Nephron progenitor cell (in vitro differentiated cells): ENCODE data around the gene ATXN10.
A peak's percentile ranks its signal among the peaks of the same experiment; 100 is the strongest.

Experiments
- DNase-seq: peaks from one replicate; pipeline ENCODE4 v3.0.0; 2021
- H3K27ac Mint-ChIP-seq: 2 replicates; pipeline ENCODE4 v1.8.0; 2021; ENCODE audit warnings: mild to moderate bottlenecking, moderate library complexity, mixed read lengths
- H3K27me3 Mint-ChIP-seq: 2 replicates; pipeline ENCODE4 v1.8.0; 2021; ENCODE audit warnings: mild to moderate bottlenecking, low read depth, mixed read lengths; ENCODE audit not compliant: poor library complexity
- H3K36me3 Mint-ChIP-seq: 2 replicates; pipeline ENCODE4 v1.8.0; 2021; ENCODE audit warnings: low read depth, mixed read lengths
- H3K4me1 Mint-ChIP-seq: 2 replicates; pipeline ENCODE4 v1.8.0; 2021; ENCODE audit warnings: mixed read lengths
- H3K4me3 Mint-ChIP-seq: 2 replicates; pipeline ENCODE4 v1.8.0; 2021; ENCODE audit warnings: mild to moderate bottlenecking, moderate library complexity, mixed read lengths
- H3K9me3 Mint-ChIP-seq: 2 replicates; pipeline ENCODE4 v1.8.0; 2021; ENCODE audit warnings: mild to moderate bottlenecking, moderate library complexity, mixed read lengths
- TF ChIP-seq, protein P1 (sequence below): fragments of 200-600 bp; sonication (generic); IDR thresholded peaks from 2 replicates; pipeline ENCODE4 v1.5.0; 2021; ENCODE audit warnings: antibody characterized with exemption

Gene ATXN10

DNA sequence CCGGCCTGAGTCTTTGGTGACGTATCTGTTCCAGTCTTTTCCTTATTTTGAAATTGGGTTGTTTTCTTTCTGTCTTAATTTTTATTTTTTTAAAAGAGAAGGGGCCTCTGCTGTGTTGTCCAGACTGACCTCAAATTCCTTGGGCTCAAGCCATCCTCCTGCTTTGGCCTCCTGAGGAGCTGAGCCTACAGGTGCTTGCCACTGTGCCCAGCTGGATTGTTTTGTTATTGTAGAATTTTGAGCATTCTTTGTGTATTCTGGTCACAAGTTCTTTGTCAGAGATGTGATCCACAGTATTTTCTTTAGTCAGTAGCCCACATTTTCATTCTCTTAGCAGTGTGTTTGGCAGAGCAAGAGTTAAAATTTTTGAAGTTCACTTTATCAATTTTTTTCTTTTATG, 100.1 kb downstream of the ATXN10 start:
- Mint-ChIP-seq H3K27ac (no peak overlapping the region), H3K4me1 (peaks cover 15% of the 10 kb centered on the region), H3K4me3 (no peak overlapping the region), H3K27me3 (no peaks in the 10 kb centered on the region), H3K9me3 (peaks cover 18% of the 10 kb centered on the region), H3K36me3 (peaks cover 75% of the 10 kb centered on the region)
- DNase-seq = no peak
- TF ChIP-seq, protein P1, sequence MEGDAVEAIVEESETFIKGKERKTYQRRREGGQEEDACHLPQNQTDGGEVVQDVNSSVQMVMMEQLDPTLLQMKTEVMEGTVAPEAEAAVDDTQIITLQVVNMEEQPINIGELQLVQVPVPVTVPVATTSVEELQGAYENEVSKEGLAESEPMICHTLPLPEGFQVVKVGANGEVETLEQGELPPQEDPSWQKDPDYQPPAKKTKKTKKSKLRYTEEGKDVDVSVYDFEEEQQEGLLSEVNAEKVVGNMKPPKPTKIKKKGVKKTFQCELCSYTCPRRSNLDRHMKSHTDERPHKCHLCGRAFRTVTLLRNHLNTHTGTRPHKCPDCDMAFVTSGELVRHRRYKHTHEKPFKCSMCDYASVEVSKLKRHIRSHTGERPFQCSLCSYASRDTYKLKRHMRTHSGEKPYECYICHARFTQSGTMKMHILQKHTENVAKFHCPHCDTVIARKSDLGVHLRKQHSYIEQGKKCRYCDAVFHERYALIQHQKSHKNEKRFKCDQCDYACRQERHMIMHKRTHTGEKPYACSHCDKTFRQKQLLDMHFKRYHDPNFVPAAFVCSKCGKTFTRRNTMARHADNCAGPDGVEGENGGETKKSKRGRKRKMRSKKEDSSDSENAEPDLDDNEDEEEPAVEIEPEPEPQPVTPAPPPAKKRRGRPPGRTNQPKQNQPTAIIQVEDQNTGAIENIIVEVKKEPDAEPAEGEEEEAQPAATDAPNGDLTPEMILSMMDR = no peak

DNA sequence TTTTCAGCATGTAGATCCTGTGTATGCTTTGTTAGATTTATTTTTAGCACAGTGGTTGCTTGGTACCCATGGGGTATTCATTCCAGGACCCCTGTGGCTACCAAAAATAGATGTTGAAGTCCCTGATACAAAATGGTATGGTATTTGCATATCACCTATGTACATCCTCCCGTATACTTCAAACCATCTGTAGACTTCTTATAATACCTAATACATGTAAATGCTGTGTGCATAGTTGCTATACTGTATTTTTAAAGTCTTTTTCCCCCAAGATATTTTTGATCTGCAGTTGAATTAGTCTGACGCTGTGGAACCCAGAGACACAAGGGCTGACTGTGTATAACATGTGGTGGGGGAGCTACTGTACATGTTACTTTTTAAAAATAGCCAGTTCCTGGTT, 101.1 kb downstream of the ATXN10 start:
- H3K9me3 Mint-ChIP-seq = peaks cover 18% of the 10 kb centered on the region
- TF ChIP-seq, protein P1 = no peak
- no peaks in the 10 kb centered on the region for H3K27me3 Mint-ChIP-seq
- peaks cover 15% of the 10 kb centered on the region for H3K4me1 Mint-ChIP-seq
- peaks cover 67% of the 10 kb centered on the region for H3K36me3 Mint-ChIP-seq
- no peak overlapping the region for H3K27ac Mint-ChIP-seq
- DNase-seq = no peak
- no peak overlapping the region for H3K4me3 Mint-ChIP-seq

DNA sequence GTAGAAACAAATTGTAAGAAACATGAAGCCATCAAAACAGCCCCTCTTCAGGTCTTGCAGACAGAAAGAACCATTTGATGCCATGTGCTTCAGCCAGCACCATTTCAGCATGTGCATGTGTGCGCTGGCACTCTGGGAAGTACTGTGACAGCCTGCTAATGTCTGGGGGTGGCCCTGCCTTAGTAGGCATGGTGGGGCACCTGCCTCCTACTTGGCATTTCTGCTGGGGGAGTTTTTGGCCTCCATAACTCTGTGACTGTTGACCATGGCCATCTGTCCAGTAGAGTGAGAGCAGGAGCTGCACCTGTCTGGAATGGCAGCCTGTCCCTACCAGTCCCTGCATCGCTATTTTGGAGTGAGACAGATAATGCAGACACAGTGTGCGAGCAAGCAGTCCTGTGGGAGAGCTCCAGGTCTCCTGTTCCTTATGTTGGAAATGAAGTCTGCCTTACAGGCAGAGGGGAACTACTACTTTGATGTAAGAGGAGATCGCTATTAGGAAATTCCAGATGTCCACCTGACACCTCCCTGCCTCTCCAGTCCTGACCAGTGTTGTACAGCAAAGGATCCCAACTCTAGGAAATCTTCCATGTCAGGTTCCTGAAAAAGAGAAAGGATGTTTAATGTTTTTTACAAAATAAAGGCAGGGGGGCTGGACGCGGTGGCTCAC, 102.5 kb downstream of the ATXN10 start:
- TF ChIP-seq, protein P1 = no peak
- Mint-ChIP-seq H3K9me3 (peaks cover 18% of the 10 kb centered on the region), H3K36me3 (peaks cover 60% of the 10 kb centered on the region), H3K4me1 (peaks cover 17% of the 10 kb centered on the region), H3K27ac (no peak overlapping the region), H3K27me3 (no peaks in the 10 kb centered on the region), H3K4me3 (no peak overlapping the region)
- DNase-seq = no peak

DNA sequence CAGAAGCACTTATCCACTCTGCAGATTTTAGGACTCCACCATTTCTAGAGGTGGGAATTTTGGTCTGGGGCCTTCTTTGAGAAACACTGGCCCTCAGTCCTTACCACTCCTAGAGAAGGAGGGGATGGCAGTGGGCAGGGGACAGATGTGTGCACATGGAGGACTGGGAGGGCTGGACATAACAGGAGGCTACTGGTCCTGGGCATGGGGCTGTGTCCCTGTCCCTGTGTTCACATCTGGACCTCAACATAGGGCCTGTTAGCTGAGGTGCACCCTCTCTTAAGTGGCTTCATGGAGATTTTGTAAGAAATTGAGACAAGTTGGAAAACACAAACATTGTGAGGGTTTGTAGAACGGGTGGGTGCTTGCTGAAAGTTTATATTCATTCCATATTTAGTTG, 103.4 kb downstream of the ATXN10 start:
- Mint-ChIP-seq H3K9me3 (peaks cover 17% of the 10 kb centered on the region), H3K4me3 (no peak overlapping the region), H3K27ac (no peak overlapping the region), H3K4me1 (peaks cover 22% of the 10 kb centered on the region), H3K27me3 (no peaks in the 10 kb centered on the region), H3K36me3 (peaks cover 55% of the 10 kb centered on the region)
- DNase-seq = no peak
- TF ChIP-seq, protein P1 = no peak

DNA sequence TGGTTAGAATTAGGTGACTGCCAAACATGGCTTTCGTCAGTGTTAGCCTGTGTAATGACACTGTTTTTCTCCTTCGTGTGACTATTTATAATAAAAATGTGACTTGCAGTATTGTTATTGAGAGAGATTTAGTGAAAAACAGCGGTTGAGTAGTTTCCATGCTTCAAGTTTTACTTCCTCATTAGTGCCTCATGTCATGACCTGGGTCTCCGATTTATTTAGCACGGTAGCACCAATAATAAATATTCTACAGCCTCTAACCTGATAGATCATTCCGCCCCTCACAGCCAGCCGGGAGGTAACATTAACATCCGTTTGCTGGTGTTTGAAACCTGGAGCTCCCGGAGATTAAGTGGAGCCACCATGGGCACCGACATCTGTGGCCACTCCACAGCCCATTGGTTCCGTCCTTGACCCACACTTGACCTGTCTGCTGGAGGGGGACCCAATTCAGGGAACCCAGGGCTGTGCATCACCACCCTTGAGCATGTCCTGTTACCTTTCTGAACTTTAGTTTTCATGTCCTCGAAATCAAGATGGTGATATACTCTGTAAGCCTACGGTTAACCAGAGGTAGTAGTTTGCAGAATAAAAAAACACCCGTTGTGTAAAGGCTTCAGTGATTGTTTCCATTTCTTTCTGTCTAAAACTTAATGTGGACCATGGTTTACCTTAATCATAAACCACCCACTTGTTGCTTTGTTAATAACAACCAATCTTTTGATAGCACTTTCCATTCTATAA, 104.1 kb downstream of the ATXN10 start:
- no peak for DNase-seq
- H3K36me3 Mint-ChIP-seq = peaks cover 54% of the 10 kb centered on the region
- peaks cover 11% of the 10 kb centered on the region for H3K9me3 Mint-ChIP-seq
- no peaks in the 10 kb centered on the region for H3K27me3 Mint-ChIP-seq
- no peak overlapping the region for H3K4me3 Mint-ChIP-seq
- peaks cover 22% of the 10 kb centered on the region for H3K4me1 Mint-ChIP-seq
- TF ChIP-seq, protein P1 = no peak
- peak overlapping the region; percentile 57 for H3K27ac Mint-ChIP-seq

DNA sequence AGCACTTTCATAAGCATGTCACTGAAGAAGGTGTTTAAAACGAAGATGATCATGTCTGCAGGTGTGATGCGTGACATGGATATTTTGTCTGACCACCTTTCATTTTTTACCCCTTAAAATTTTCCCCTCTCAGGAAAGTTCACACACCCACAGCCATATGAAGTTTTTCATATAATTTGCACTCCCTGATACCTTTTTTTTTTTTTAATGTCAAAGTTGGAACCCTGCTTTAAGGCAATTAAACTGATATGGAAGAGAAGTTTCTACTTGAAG, 104.6 kb downstream of the ATXN10 start:
- TF ChIP-seq, protein P1 = no peak
- peak overlapping the region; percentile 10 for H3K27ac Mint-ChIP-seq
- no peak for DNase-seq
- H3K36me3 Mint-ChIP-seq = peaks cover 50% of the 10 kb centered on the region
- no peak overlapping the region for H3K4me3 Mint-ChIP-seq
- no peaks in the 10 kb centered on the region for H3K27me3 Mint-ChIP-seq
- peaks cover 6% of the 10 kb centered on the region for H3K9me3 Mint-ChIP-seq
- peaks cover 22% of the 10 kb centered on the region for H3K4me1 Mint-ChIP-seq
